MM.1S (cell line): ENCODE measurements around the gene TM4SF18.

Source experiments
- DNase-seq: peaks from one replicate; pipeline ENCODE4 v3.0.0-alpha.2; 2015
- H2AFZ ChIP-seq: fragments of 300-600 bp; sonication (generic); 2 replicates; pipeline ENCODE4 v1.6.0; 2016; ENCODE audit warnings: antibody characterized with exemption, low read length
- H3F3A ChIP-seq: fragments of 300-600 bp; sonication (generic); 2 replicates; pipeline ENCODE4 v1.6.1; 2016; ENCODE audit warnings: mild to moderate bottlenecking, antibody characterized with exemption, low read length, moderate library complexity, mixed read lengths; ENCODE audit not compliant: insufficient read depth
- H3K27ac ChIP-seq: fragments of 300-600 bp; sonication (generic); 2 replicates; pipeline ENCODE4 v1.5.1; 2016; ENCODE audit warnings: mild to moderate bottlenecking, low read length
- H3K27me3 ChIP-seq: fragments of 300-600 bp; sonication (generic); replicated peaks from 2 replicates; pipeline ENCODE4 v1.6.0; 2016; ENCODE audit warnings: low read length; ENCODE audit not compliant: insufficient read depth
- H3K36me3 ChIP-seq: fragments of 300-600 bp; sonication (generic); replicated peaks from 2 replicates; pipeline ENCODE4 v1.6.1; 2016; ENCODE audit warnings: mild to moderate bottlenecking, low read length, mixed read lengths; ENCODE audit not compliant: insufficient read depth
- H3K4me1 ChIP-seq: fragments of 300-600 bp; sonication (generic); 2 replicates; pipeline ENCODE4 v1.6.1; 2016; ENCODE audit warnings: low read length, mixed read lengths
- H3K4me2 ChIP-seq: fragments of 300-600 bp; sonication (generic); 2 replicates; pipeline ENCODE4 v1.6.0; 2016; ENCODE audit warnings: low read depth, low read length
- H3K4me3 ChIP-seq: fragments of 300-600 bp; sonication (generic); 2 replicates; pipeline ENCODE4 v1.5.1; 2016; ENCODE audit warnings: low read length, mixed read lengths
- H3K79me2 ChIP-seq: fragments of 300-600 bp; sonication (generic); 2 replicates; pipeline ENCODE4 v1.6.1; 2016; ENCODE audit warnings: mixed run types, low read length, mixed read lengths
- H3K9ac ChIP-seq: fragments of 300-600 bp; sonication (generic); 2 replicates; pipeline ENCODE4 v1.6.1; 2016; ENCODE audit warnings: low read length, mixed read lengths
- H3K9me2 ChIP-seq: fragments of 300-600 bp; sonication (generic); replicated peaks from 2 replicates; pipeline ENCODE4 v1.6.1; 2016; ENCODE audit warnings: mild to moderate bottlenecking, low read length, mixed read lengths; ENCODE audit not compliant: insufficient read depth
- H3K9me3 ChIP-seq: fragments of 300-600 bp; sonication (generic); replicated peaks from 2 replicates; pipeline ENCODE4 v1.6.1; 2016; ENCODE audit warnings: mild to moderate bottlenecking, low read length, mixed read lengths; ENCODE audit not compliant: insufficient read depth
- H4K20me1 ChIP-seq: fragments of 300-600 bp; sonication (generic); 2 replicates; pipeline ENCODE4 v1.6.1; 2016; ENCODE audit warnings: mild to moderate bottlenecking, low read length, moderate library complexity, mixed read lengths; ENCODE audit not compliant: insufficient read depth
- EZH2 ChIP-seq: fragments of 300-600 bp; sonication (generic); optimal IDR thresholded peaks from 2 replicates; pipeline ENCODE3; 2017; ENCODE audit warnings: low read depth, mild to moderate bottlenecking, antibody characterized with exemption, low read length, mixed read lengths
- EZH2phosphoT487 ChIP-seq: fragments of 300-600 bp; sonication (generic); IDR thresholded peaks from 2 replicates; pipeline ENCODE4 v1.6.1; 2018; ENCODE audit warnings: antibody characterized with exemption, low read length
- TF ChIP-seq, protein P1 (sequence below): fragments of 300-600 bp; sonication (generic); IDR thresholded peaks from 2 replicates; pipeline ENCODE4 v1.5.1; 2016; ENCODE audit warnings: antibody characterized with exemption, low read length, mixed read lengths

TM4SF18 gene

DNA sequence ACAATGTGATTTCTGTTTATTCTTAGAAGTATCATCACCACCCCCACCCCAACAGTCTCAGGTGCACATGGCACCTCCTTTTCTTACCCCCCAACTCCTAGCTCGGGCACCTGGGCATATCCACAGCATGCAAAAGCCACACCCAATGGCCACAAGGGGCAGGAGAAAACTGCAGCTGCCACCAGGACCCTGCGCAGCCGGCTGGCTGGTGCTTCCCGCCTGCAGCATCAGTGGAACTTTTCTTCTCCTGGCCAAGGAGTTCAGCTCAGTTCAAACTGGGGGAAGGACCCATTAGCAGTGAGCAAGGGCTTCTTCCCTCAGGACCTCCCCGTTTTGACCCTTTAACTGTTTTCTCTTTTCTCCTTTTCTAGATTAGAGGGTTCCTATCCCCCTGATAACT is 44.8 kb downstream of the TM4SF18 start:
- no peak for DNase-seq
- Histone ChIP-seq H3K4me1 (no peaks in the 10 kb centered on the region), H2AFZ (no peak overlapping the region), H3K4me3 (no peak overlapping the region), H3K27ac (no peak overlapping the region), H4K20me1 (no peaks in the 10 kb centered on the region), H3K36me3 (no peaks in the 10 kb centered on the region), H3K9me3 (no peaks in the 10 kb centered on the region), H3K4me2 (no peak overlapping the region), H3K79me2 (no peaks in the 10 kb centered on the region), H3K27me3 (no peaks in the 10 kb centered on the region), H3F3A (no peaks in the 10 kb centered on the region), H3K9me2 (no peaks in the 10 kb centered on the region), H3K9ac (no peak overlapping the region)
- TF ChIP-seq, protein P1, sequence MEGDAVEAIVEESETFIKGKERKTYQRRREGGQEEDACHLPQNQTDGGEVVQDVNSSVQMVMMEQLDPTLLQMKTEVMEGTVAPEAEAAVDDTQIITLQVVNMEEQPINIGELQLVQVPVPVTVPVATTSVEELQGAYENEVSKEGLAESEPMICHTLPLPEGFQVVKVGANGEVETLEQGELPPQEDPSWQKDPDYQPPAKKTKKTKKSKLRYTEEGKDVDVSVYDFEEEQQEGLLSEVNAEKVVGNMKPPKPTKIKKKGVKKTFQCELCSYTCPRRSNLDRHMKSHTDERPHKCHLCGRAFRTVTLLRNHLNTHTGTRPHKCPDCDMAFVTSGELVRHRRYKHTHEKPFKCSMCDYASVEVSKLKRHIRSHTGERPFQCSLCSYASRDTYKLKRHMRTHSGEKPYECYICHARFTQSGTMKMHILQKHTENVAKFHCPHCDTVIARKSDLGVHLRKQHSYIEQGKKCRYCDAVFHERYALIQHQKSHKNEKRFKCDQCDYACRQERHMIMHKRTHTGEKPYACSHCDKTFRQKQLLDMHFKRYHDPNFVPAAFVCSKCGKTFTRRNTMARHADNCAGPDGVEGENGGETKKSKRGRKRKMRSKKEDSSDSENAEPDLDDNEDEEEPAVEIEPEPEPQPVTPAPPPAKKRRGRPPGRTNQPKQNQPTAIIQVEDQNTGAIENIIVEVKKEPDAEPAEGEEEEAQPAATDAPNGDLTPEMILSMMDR = no peak
- no peak for TF ChIP-seq EZH2phosphoT487
- no peak for TF ChIP-seq EZH2

DNA sequence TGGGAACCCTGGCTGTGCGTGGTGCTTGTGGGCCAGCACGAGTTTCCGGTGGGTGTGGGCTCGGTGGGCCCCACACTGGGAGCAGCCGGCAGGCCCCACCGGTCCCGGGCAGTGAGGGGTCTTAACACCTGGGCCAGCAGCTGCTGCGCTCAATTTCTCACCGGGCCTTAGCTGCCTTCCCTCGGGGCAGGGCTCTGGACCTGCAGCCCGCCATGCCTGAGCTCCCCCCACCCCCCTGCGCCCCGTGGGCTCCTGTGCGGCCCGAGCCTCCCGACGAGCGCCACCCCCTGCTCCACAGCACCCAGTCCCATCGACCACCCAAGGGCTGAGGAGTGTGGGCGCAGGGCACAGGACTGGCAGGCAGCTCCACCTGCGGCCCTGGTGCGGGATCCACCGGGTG is 49.4 kb downstream of the TM4SF18 start:
- H3K4me3 ChIP-seq = no peak overlapping the region
- TF ChIP-seq EZH2 = no peak
- TF ChIP-seq, protein P1 = no peak
- no peak overlapping the region for H3K9ac ChIP-seq
- H3K79me2 ChIP-seq = no peaks in the 10 kb centered on the region
- H3K4me1 ChIP-seq = no peaks in the 10 kb centered on the region
- no peaks in the 10 kb centered on the region for H3K9me2 ChIP-seq
- H3K27ac ChIP-seq = no peak overlapping the region
- no peaks in the 10 kb centered on the region for H3K36me3 ChIP-seq
- no peak for DNase-seq
- no peak overlapping the region for H3K4me2 ChIP-seq
- H3F3A ChIP-seq = no peaks in the 10 kb centered on the region
- H3K9me3 ChIP-seq = no peaks in the 10 kb centered on the region
- H3K27me3 ChIP-seq = no peaks in the 10 kb centered on the region
- H4K20me1 ChIP-seq = no peaks in the 10 kb centered on the region
- H2AFZ ChIP-seq = no peak overlapping the region

DNA sequence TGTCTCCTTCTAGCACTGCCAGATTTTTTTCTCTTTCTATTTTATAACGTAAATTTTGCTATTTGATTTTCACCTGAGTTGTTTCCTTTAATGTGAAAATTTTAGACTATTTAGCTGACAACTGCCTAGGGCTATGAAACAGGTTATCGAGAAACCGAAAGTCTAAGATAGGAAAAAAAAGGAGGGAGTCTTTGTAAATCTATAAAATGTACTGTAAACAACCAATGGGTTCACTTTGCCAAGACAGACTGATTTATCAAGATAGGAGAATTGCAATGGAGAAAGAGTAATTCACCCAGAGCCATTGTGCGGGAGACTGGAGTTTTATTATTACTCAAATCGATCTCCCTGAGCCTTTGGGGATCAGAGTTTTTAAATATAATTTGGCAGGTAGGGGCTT is 50.0 kb downstream of the TM4SF18 start:
- no peak for DNase-seq
- TF ChIP-seq EZH2 (no peak), EZH2phosphoT487 (no peak)
- TF ChIP-seq, protein P1 = no peak
- H3K4me3 ChIP-seq = no peak overlapping the region
- H3K27me3 ChIP-seq = no peaks in the 10 kb centered on the region
- H2AFZ ChIP-seq = no peak overlapping the region
- no peaks in the 10 kb centered on the region for H4K20me1 ChIP-seq
- no peaks in the 10 kb centered on the region for H3K9me3 ChIP-seq
- no peak overlapping the region for H3K27ac ChIP-seq
- H3K4me2 ChIP-seq = no peak overlapping the region
- no peak overlapping the region for H3K9ac ChIP-seq
- H3K9me2 ChIP-seq = no peaks in the 10 kb centered on the region
- H3K36me3 ChIP-seq = no peaks in the 10 kb centered on the region
- no peaks in the 10 kb centered on the region for H3F3A ChIP-seq
- H3K79me2 ChIP-seq = no peaks in the 10 kb centered on the region
- no peaks in the 10 kb centered on the region for H3K4me1 ChIP-seq

DNA sequence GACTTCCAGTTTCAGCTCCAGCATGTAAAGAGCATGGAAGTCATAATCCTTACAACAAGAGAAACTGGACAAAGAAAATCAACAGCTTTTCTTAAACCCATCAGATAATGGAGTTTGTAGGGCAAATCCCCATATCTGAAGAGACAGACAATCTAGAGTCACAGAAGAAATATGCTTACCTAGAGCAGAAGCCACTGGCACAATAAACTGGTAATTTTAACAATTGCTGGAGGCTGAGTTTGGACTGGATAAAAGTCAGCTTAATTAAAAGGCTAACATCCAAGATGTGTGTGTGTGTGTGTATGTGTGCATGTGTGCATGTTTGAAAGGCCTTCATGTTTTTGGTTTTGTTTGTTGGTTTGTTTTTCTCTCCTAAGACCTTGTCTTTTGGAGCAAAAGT is 50.6 kb downstream of the TM4SF18 start:
- no peak overlapping the region for H3K27ac ChIP-seq
- H3K4me2 ChIP-seq = no peak overlapping the region
- H3K4me1 ChIP-seq = no peaks in the 10 kb centered on the region
- no peaks in the 10 kb centered on the region for H3K36me3 ChIP-seq
- no peak overlapping the region for H3K9ac ChIP-seq
- H3K4me3 ChIP-seq = no peak overlapping the region
- DNase-seq = no peak
- H4K20me1 ChIP-seq = no peaks in the 10 kb centered on the region
- TF ChIP-seq, protein P1 = no peak
- TF ChIP-seq EZH2 (no peak), EZH2phosphoT487 (no peak)
- no peaks in the 10 kb centered on the region for H3K27me3 ChIP-seq
- H3K9me3 ChIP-seq = no peaks in the 10 kb centered on the region
- no peak overlapping the region for H2AFZ ChIP-seq
- no peaks in the 10 kb centered on the region for H3K9me2 ChIP-seq
- no peaks in the 10 kb centered on the region for H3K79me2 ChIP-seq
- no peaks in the 10 kb centered on the region for H3F3A ChIP-seq
